ENCODE results near the gene OSGIN1.
"Not testable (repeated sequence)": the region's sequence is repeated elsewhere in the genome, so short reads cannot be mapped to it uniquely, and the experiment has no call there.

Gene OSGIN1

GRCh38 chr16:83926726-83927397 is 26.2 kb upstream of the OSGIN1 start:
- DNase-seq = peak; percentile 84

DNA sequence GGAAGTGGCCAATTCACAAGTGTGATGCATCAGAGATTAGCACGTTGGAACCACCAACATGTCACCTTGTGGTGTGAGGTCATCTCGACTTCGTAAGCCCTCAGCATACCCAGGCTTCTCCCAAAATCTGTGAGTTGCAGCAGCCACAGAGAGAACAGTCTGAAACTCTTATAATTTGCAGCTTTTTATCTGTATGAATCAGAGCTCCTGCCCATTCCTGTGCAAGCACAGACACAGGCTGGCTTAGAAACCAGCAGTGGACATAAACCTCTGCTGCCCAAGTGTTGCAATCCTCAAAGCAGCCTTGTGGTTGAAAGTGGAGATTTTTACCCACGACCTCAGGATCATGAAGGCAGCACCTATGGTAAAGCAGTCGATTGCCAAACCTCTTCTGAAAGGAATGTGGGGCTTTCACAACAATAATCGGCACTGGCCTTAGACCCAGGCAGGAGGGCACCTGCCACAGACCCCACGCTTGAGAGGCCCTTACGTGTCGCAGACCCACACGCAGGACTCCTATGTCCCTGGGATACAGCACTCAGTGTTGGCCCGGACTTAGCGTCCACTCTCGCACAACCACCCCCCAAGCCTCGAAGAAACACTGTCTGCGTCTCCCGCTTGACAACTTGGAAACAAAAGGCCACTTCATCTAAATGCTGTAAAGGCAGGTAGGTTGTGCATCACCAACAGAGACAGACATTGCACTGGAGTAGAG is 24.5 kb upstream of the OSGIN1 start:
- DNase-seq = no peak

- no peak for DNase-seq
Observed at GRCh38 chr16:83929811-83930555, 23.1 kb upstream of the OSGIN1 start.

DNA sequence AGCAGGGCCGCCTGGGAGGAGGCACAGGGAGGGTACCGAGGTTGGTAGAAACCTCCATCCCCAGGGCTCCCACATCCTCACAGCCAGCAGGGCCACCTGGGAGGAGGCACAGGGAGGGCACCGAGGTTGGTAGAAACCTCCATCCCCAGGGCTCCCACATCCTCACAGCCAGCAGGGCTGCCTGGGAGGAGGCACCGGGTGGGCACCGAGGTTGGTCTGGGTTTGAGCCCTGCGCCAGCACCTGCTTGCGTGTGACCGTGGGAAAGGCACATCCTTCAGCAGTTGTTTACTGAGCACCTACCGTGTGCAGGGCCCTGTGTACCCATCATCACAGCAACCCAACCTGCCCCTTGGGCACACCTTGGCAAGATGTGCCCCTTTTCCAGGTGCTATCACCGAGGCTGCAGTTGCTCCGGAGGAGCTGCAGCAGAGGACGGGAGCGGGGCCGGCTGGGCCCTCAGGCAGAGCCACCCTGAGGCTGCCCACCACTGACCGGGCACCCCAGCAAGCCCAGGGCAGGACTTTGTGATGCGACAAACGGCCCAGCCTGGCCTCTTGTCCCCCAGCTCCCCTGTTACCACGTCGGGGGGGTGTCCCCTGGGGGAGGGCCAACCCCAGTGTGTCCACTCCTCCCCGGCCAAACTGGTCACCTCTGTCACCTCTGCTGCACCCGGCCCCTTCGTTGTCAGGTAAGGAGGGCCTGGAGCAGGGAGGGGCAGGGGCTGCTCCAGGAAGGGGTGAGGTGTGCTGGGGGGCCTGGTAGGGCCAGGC is 22.1 kb upstream of the OSGIN1 start:
- no peak for DNase-seq

DNA sequence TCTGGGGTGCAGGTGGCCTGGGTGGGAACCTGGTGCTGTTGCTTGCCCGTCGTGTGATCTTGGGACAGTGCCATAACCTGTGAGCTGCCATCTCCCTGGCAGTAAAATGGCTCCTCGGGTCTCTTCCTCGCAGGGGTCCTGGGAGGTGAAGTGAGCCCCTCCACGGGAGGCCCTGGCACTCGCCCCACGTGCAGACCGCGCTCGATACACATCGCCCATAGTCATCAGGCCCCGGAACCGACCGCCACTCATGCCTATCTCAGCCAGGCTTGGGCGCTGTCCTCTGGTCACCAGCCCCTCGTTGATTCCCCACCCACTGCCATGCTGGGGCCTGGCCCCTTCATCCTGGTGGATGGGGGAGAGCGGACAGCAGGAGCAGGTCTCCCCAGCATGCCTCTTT is 21.5 kb upstream of the OSGIN1 start:
- no peak for DNase-seq

DNA sequence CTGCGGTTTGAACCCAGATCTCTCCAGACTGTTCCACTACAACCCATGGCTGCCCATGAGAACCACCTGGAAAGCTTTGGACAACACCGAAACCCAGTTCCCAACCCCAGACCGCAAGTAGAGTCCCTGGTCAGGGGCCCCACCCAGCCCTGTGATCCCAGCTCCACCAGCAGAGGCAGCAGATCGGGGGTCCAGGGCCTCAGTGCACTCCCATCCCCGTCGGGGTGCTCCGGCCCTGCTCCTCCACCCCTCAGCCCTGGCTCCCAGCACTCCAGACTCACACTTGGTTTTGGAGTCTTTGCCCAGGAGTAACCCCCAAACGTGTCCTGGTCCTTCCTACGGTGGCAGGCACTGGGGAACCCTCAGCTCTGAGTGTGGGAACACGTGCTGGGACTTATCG is 20.7 kb upstream of the OSGIN1 start:
- DNase-seq = no peak

GRCh38 chr16:83932955-83933673 is 19.9 kb upstream of the OSGIN1 start:
- no peak for DNase-seq

DNA sequence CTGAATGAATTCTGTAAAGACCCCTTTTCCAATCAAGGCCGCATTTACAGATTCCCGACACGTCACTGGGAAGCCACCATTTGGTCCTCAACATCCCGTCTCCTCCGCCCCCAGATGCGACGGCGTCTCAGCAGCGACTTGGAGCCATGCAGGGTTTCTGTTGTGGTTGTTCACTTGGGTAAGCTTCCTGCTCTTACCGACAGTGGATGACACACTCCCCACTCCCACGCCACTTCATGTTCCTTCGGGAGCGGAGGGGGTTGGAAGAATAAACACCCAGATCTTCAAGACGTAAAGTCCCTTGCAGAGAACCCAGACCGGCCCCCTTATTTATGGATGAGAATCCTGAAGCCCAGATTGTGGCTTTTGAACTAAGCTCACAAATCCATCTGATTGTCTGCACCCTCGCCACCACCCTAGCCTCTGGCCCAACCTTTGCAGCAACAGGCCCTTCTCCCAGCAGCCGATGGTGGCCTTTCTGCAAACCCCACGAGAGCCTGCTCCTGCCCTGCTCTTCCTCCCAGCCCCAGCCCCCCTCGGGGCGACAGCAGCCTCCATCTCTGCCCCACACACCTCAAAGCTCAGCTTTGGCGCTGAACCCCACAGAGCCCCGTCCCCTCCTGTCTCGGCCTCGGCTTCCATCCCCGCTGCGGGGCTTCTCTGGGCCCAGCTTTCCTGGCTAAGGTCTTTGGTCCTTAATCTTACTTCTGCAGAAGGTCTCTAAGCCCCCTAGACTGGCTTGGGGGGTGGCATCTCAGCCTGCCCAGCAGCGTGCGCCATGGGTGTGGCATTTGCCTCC is 19.0 kb upstream of the OSGIN1 start:
- DNase-seq = no peak

DNA sequence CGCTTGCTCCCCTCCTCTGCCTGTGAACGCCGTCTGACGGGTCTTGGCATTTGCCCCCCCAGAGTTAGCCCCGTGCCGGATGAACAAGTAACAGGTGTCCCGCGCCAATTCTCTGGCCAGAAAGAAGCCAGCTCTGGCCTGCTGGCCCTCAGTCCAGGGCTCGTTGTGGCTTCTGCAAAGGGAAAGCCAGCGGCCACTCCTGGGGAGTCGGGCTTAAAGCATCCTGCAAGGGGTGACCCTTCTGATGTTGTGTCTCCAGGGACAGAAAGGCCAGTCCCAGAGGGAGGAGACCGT is 18.4 kb upstream of the OSGIN1 start:
- no peak for DNase-seq

GRCh38 chr16:83935005-83935857 is 17.8 kb upstream of the OSGIN1 start:
- DNase-seq = no peak

- no peak for DNase-seq
Observed at GRCh38 chr16:83935858-83936255, 17.2 kb upstream of the OSGIN1 start.

- DNase-seq = no peak
Observed at GRCh38 chr16:83936581-83937165, 16.4 kb upstream of the OSGIN1 start.

GRCh38 chr16:83937267-83937666 is 15.8 kb upstream of the OSGIN1 start:
- no peak for DNase-seq

- DNase-seq = no peak
Observed at GRCh38 chr16:83937922-83938885, 14.8 kb upstream of the OSGIN1 start.

DNA sequence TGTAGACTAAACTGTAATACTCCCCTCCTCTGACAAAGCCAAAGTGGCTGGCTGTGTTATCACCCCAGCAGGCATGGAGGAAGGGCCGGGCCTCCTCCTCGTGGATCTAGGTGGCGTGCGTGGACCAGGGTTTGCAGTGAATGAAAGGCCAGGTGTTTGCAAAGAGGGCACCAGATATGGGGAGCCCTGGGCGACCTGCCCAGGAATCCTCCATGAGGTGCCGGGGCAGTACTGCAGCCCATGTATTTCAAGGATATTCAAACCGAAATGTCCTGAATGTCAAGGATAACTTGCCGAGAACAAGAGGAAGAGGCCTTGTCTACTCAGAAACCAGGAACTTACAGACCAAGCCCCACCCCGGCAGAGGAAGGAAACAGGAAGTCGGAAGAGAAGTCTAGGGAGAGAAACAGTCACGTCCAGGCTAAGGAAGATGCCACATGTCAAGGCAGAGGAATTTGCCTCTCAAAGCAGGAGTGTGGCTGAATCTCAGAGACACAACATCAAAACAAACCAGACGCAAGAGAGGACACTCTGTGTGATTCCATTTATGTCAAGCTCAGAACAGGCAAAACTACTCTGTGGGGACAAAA is 13.7 kb upstream of the OSGIN1 start:
- no peak for DNase-seq

- DNase-seq = peak; percentile 16
Observed at GRCh38 chr16:83940119-83940518, 12.9 kb upstream of the OSGIN1 start.

GRCh38 chr16:83940630-83941378 is 12.2 kb upstream of the OSGIN1 start:
- peak; percentile 29 for DNase-seq

DNA sequence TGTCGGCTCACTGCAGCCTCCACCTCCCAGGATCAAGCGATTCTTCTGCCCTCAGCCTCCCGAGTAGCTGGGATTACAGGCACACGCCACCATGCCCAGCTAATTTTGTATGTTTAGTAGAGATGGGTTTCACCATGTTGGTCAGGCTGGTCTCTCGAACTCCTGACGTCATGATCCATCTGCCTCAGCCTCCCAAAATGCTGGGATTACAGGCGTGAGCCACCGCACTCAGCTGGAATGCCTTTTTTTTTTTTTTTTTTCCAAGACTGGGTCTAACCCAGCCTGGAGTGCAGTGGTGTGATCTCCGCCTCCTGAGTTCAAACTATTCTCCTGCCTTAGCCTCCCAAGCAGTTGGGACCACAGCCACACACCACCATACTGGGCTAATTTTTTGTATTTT is 11.5 kb upstream of the OSGIN1 start:
- not testable (repeated sequence) for DNase-seq

Measured in eye (tissue), 1 donor.